Activated CD4-positive, alpha-beta T cell treated with anti-CD3 and anti-CD28 coated beads, Interleukin-2, amount 10 ng/mL, durations not matched to agents 7 days and 5 days (primary cell): ENCODE measurements around the gene C1GALT1. TPM values are rescaled to one million over a fixed set of nuclear protein-coding genes. Genes with fewer than 3 reads are reported as not detected.
A peak's percentile ranks its signal among the peaks of the same experiment; 100 is the strongest.

Source experiments
- CTCF ChIA-PET: fragments of 350-600 bp; sonication (Branson Sonifier 250); formaldehyde crosslinking; loops from one replicate; lab custom pipeline; 2021; ENCODE audit warnings: antibody characterized with exemption; lab: Charles Lee
- POLR2A ChIA-PET: fragments of 350-600 bp; sonication (Branson Sonifier 250); formaldehyde crosslinking; loops from one replicate; lab custom pipeline; 2021; ENCODE audit warnings: antibody characterized with exemption; lab: Charles Lee
- DNase-seq: peaks from one replicate; pipeline ENCODE4 v3.0.0-alpha.2; 2020
- H3K27ac Mint-ChIP-seq: one replicate; pipeline ENCODE4 v1.8.0; 2021; ENCODE audit warnings: mild to moderate bottlenecking, moderate library complexity, mixed read lengths
- H3K27me3 Mint-ChIP-seq: one replicate; pipeline ENCODE4 v1.8.0; 2021; ENCODE audit warnings: mixed read lengths
- H3K36me3 Mint-ChIP-seq: one replicate; pipeline ENCODE4 v1.8.0; 2021; ENCODE audit warnings: low read depth, mixed read lengths
- H3K4me1 Mint-ChIP-seq: one replicate; pipeline ENCODE4 v1.8.0; 2021; ENCODE audit warnings: mixed read lengths
- H3K4me3 Mint-ChIP-seq: one replicate; pipeline ENCODE4 v1.8.0; 2021; ENCODE audit warnings: mild to moderate bottlenecking, moderate library complexity, mixed read lengths
- H3K9me3 Mint-ChIP-seq: one replicate; pipeline ENCODE4 v1.8.0; 2021; ENCODE audit warnings: mixed read lengths
- total RNA-seq, 2 experiments: library from RNA; stranded (reverse); gene quantifications; one replicate each; pipeline ENCODE4 v1.2.3, GENCODE V29; 2021

Gene C1GALT1
- total RNA-seq, 2 experiments from 2014 or later, result 58.2 to 61.4 TPM

DNA sequence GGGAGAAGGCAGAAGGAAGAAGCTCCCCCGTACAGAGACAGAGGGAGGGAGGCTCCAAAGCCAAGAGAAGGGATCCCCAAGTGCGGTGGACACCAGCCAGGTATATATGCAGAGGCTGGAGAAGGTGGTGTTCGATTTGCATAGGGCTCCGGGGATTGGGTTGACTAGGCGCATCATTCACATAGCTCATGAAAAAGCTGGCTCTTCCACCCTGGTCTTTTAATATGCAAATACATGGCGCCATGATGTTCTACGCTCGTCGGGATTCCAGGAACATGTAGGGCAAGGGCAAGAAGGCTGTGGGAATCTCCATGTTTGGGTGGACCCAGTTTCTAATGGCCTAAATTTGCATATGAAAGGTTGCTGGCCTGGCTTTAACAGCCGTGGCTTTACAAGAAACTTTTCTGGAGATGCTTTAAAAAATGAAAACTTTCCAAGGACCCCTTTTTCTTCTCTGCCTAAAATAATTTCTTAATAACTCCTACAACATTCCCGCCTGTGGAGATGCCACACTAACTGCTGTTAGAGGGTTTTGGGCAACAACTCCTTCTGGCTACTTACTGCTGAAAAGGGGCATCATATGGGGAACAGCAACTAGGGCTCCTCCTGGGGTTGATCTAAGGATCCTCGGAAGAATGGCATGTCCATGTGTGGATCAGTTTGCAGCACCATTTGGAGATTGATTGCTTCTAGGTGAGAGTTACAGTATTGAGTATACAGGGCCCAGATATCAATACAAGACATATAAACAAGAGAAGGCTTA lies 28.3 kb downstream of the C1GALT1 start:
- Mint-ChIP-seq H3K4me3 (no peak overlapping the region), H3K27me3 (no peaks in the 10 kb centered on the region), H3K27ac (no peak overlapping the region), H3K36me3 (peaks cover 67% of the 10 kb centered on the region), H3K9me3 (peaks cover 20% of the 10 kb centered on the region), H3K4me1 (peaks cover 18% of the 10 kb centered on the region)
- ChIA-PET CTCF (interaction anchor here (1.0 to 1.8 kb wide), 3 partner anchors 10 to 32 kb away, joined by 3 to 6 read pairs (median 5); no protein-coding TSS in a partner anchor), POLR2A (interaction anchor here (0.5 kb wide), 1 partner anchor 11 kb away, joined by 3 read pairs; no protein-coding TSS in a partner anchor)
- no peak for DNase-seq

DNA sequence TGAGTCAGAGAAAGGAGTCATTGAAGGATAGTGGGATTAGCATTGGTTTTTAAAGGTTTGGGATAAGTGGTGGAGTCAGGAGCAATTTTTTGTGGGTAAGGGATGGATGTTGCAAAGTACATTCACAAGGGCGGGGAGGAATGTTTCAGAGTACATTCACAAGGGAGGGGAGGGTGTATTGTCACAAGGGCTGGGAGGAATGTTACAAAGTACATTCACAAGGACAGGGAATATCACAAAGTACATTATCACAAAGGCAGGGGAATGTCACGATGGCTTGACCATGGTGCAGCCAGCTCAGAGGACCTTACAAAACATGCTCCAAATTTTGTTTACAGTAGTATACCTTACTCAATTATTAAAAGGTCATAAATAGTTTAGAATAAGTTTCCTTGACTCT lies 30.3 kb downstream of the C1GALT1 start:
- DNase-seq, result no peak
- Mint-ChIP-seq H3K27ac (no peak overlapping the region), H3K36me3 (peaks cover 72% of the 10 kb centered on the region), H3K9me3 (peaks cover 13% of the 10 kb centered on the region), H3K27me3 (no peaks in the 10 kb centered on the region), H3K4me1 (peaks cover 8% of the 10 kb centered on the region), H3K4me3 (no peak overlapping the region)
- CTCF ChIA-PET, result no interaction called here
- POLR2A ChIA-PET, result no interaction called here

DNA sequence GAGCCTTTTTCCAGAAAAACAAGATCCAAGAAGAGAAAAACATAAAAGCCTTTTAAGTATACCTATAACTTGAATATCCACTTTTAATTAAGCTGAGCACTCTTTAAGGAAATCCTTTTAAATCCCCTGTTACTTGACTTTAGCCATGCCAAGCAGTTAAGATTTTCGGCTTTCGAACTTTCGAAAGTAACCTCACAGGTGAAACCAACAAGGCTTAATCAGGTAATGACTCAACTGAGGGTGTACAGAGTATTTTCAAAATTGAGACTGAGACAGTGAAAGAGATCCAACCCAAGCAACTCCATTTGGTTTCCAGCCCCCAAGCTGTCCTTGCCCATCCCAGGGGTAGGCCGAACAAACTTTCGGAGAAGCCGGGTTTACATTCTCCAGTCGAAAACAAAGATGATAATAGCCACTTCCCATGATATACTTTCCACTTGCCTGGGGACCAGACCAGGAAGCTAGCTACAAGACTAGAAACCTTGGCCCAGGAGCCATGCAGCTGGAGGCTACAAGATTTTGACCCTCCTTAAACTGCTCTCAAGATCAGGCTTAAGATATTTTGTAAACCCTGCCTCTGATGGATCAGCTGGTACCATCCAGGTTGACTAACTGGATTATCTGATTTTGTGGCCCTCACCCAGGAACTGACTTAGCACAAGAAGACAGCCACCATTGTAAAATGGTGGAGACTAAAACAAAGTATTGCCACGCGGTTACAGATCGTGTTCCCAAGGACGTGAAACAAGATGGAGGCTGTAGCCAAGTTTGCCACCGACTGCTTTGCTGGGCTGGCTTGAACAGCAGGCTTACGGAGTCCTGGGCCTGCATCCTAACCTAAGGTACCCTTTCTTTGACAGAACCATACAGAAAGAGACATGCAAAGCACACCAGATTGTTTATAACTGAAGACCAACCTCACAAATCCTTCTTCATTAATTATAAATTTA lies 32.3 kb downstream of the C1GALT1 start:
- no peak for DNase-seq
- H3K4me1 Mint-ChIP-seq, result peaks cover 7% of the 10 kb centered on the region
- peaks cover 73% of the 10 kb centered on the region for H3K36me3 Mint-ChIP-seq
- ChIA-PET CTCF (interaction anchor here (0.7 kb wide), 1 partner anchor 26 kb away, joined by 3 read pairs; no protein-coding TSS in a partner anchor), POLR2A (no interaction called here)
- no peak overlapping the region for H3K27ac Mint-ChIP-seq
- H3K27me3 Mint-ChIP-seq, result no peaks in the 10 kb centered on the region
- H3K9me3 Mint-ChIP-seq, result peaks cover 3% of the 10 kb centered on the region
- no peak overlapping the region for H3K4me3 Mint-ChIP-seq

DNA sequence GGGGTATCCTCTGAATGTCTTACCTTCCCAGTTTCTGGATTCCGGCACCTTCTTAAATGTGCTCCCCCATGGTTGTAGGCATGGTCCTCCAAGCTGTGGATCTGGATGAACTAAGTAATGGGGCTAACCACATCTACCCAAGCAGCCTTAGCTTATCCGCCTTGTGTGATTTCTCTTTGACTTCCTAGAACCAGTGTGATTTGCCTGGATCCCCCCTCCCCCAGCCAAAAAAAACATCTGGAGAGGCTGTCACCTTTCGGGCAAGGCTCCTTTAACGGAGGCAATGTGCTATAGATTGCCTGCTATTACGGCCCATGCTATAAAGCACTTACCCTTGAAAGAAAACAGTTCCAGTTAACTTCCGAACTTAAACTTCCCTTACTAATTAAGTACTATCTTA lies 33.9 kb downstream of the C1GALT1 start:
- H3K27ac Mint-ChIP-seq, result no peak overlapping the region
- H3K4me1 Mint-ChIP-seq, result peaks cover 14% of the 10 kb centered on the region
- CTCF ChIA-PET, result no interaction called here

DNA sequence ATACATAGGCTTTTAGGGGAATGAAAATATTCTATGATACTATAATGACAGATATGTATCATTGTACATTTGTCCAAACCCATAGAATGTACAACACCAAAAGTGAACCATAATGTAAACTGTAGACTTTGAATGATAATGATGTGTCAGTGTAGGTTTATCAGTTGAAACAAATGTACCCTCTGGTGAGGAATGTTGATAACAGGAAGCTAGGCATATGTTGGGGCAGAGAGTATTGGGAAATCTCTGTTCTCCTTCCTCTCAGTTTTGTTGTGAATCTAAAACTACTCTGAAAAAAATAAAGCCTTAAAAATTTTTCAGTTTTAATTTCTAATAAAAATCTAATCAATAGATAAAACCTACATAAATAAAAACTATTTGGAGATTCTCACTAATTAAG lies 36.9 kb downstream of the C1GALT1 start:
- H3K36me3 Mint-ChIP-seq, result peaks cover 63% of the 10 kb centered on the region
- peaks cover 20% of the 10 kb centered on the region for H3K4me1 Mint-ChIP-seq
- CTCF ChIA-PET, result interaction anchor here (0.9 kb wide), 1 partner anchor 20 kb away, joined by 3 read pairs; no protein-coding TSS in a partner anchor

More for the DNA sequence above, 33.9 kb downstream of the C1GALT1 start:
- no peak for DNase-seq
- H3K36me3 Mint-ChIP-seq, result peaks cover 66% of the 10 kb centered on the region
- peaks cover 7% of the 10 kb centered on the region for H3K9me3 Mint-ChIP-seq
- POLR2A ChIA-PET, result no interaction called here
- H3K4me3 Mint-ChIP-seq, result no peak overlapping the region
- H3K27me3 Mint-ChIP-seq, result no peaks in the 10 kb centered on the region

DNA sequence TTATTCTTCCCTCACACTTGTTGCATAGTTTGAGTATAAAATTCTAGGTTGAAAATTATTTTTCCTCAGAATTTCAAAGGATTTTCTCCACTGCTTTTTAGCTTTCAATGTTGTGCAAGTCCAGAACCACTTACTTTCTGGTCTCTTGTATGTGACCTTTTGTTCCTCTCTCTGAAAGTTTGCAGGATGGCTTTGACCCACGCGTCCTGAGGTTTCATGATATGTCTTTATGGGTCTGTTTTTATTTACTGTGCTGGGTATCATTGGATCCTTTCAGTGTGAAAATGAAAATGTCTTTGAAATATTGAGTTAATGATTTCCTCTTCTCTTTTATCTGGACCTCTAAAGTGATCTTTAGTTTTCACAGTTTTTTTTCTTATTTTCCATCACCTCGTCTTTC lies 38.5 kb downstream of the C1GALT1 start:
- Mint-ChIP-seq H3K4me3 (no peak overlapping the region), H3K27me3 (no peaks in the 10 kb centered on the region), H3K4me1 (peaks cover 20% of the 10 kb centered on the region), H3K36me3 (peaks cover 61% of the 10 kb centered on the region), H3K9me3 (peaks cover 12% of the 10 kb centered on the region), H3K27ac (no peak overlapping the region)
- ChIA-PET CTCF (interaction anchor here (0.9 to 1.6 kb wide), 3 partner anchors 15 to 27 kb away, joined by 3 read pairs; no protein-coding TSS in a partner anchor), POLR2A (interaction anchor here (0.7 kb wide), 1 partner anchor 10 kb away, joined by 3 read pairs; no protein-coding TSS in a partner anchor)
- DNase-seq, result no peak

More for the DNA sequence above, 36.9 kb downstream of the C1GALT1 start:
- POLR2A ChIA-PET, result no interaction called here
- H3K27ac Mint-ChIP-seq, result no peak overlapping the region
- H3K4me3 Mint-ChIP-seq, result no peak overlapping the region
- H3K27me3 Mint-ChIP-seq, result no peaks in the 10 kb centered on the region
- DNase-seq, result no peak
- peaks cover 4% of the 10 kb centered on the region for H3K9me3 Mint-ChIP-seq

DNA sequence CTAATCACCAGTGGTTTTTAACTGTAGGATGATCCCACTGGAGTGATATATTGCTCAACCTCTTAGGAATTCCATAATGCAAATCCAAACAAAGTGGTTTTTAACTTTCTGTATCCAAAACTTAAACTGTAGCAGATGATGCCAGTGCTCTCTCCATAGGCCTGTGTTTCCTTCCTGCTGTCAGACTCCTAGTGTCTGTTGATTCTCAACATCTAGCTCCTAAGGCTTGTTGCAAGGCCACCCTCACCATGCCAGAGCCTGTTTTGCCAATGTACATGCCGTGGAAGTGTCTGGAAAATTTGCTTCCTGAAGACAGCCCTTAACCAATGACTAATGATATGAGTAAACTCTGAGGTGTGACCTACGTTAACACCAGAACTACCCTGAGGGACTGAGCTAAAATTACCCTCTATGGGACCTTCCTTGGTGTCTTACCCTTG lies 39.3 kb downstream of the C1GALT1 start:
- H3K9me3 Mint-ChIP-seq, result peaks cover 14% of the 10 kb centered on the region
- ChIA-PET CTCF (interaction anchor here (0.9 to 1.6 kb wide), 5 partner anchors 14 to 28 kb away, joined by 3 read pairs; no protein-coding TSS in a partner anchor), POLR2A (interaction anchor here (0.7 kb wide), 1 partner anchor 11 kb away, joined by 3 read pairs; no protein-coding TSS in a partner anchor)
- no peaks in the 10 kb centered on the region for H3K27me3 Mint-ChIP-seq
- H3K36me3 Mint-ChIP-seq, result peaks cover 56% of the 10 kb centered on the region
- no peak overlapping the region for H3K4me3 Mint-ChIP-seq
- H3K27ac Mint-ChIP-seq, result peak overlapping the region; percentile 38
- H3K4me1 Mint-ChIP-seq, result peaks cover 20% of the 10 kb centered on the region
- no peak for DNase-seq

DNA sequence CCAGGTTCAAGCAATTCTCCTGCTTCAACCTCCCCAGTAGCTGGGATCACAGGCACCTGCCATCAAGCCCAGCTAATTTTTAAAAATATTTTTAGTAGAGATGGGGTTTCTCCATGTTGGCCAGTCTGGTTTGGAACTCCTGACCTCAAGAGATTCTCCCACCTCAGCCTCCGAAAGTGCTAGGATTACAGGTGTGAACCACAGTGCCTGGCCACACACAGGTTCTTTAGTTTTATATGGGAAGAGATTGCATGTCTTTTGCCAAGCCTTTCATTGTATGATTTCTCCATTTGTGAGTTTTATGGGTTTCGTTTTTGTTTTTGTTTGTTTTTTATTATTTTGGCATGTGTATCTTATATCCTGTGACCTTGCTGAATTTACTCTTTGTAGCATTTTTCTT lies 40.9 kb downstream of the C1GALT1 start:
- Mint-ChIP-seq H3K27me3 (no peaks in the 10 kb centered on the region), H3K9me3 (peaks cover 14% of the 10 kb centered on the region), H3K4me1 (peaks cover 17% of the 10 kb centered on the region), H3K27ac (no peak overlapping the region), H3K4me3 (no peak overlapping the region), H3K36me3 (peaks cover 47% of the 10 kb centered on the region)
- CTCF ChIA-PET, result interaction anchor here (0.6 kb wide), 1 partner anchor 141 kb away, joined by 4 read pairs; no protein-coding TSS in a partner anchor
- POLR2A ChIA-PET, result no interaction called here
- no peak for DNase-seq

DNA sequence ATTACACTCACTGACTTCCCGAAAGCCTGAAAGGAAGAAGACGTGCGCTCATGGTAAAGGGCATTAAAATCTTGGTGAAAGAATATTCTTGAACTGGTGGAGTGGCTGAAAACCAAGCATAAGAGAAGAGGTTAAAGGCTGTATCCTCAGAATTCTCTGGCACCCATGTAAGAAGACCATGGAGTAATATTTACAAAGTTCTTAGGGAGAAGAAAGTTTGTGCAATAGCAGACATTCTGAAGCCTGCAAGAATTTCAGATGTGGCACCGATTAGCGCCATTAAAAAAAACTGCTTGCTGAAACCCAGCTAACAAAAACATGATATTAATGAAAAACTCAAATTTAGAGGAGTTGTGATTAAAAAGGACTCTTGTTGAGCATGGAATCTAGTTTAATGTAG lies 44.1 kb downstream of the C1GALT1 start:
- no peaks in the 10 kb centered on the region for H3K27me3 Mint-ChIP-seq
- POLR2A ChIA-PET, result no interaction called here
- H3K9me3 Mint-ChIP-seq, result peaks cover 29% of the 10 kb centered on the region
- CTCF ChIA-PET, result no interaction called here
- peaks cover 58% of the 10 kb centered on the region for H3K36me3 Mint-ChIP-seq
- H3K4me1 Mint-ChIP-seq, result peaks cover 15% of the 10 kb centered on the region
- H3K4me3 Mint-ChIP-seq, result no peak overlapping the region
- no peak for DNase-seq
- H3K27ac Mint-ChIP-seq, result no peak overlapping the region

DNA sequence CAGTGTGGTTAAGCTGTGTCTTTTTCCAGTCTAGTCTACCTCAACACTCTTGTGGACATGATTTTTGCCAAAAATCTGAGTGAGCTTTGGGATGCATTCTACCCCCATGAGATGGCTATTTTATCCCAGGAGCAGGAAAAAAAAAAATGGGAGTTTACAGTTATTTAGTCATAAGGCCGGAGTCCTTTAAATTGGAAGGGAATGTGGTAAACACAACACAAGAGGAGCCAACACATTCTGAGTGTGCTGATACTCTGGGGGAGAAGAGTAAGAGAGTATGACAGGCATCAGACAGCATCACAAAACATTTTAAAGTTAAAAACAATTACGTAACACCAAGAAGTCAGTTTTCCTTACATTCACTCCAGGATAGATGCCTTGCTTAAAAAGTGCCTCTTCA lies 46.1 kb downstream of the C1GALT1 start:
- H3K27ac Mint-ChIP-seq, result no peak overlapping the region
- no peaks in the 10 kb centered on the region for H3K27me3 Mint-ChIP-seq
- peaks cover 37% of the 10 kb centered on the region for H3K9me3 Mint-ChIP-seq
- peaks cover 17% of the 10 kb centered on the region for H3K4me1 Mint-ChIP-seq
- ChIA-PET POLR2A (no interaction called here), CTCF (interaction anchor here (1.2 kb wide), 1 partner anchor 9 kb away, joined by 3 read pairs; no protein-coding TSS in a partner anchor)
- no peak for DNase-seq
- no peak overlapping the region for H3K4me3 Mint-ChIP-seq
- peaks cover 59% of the 10 kb centered on the region for H3K36me3 Mint-ChIP-seq

DNA sequence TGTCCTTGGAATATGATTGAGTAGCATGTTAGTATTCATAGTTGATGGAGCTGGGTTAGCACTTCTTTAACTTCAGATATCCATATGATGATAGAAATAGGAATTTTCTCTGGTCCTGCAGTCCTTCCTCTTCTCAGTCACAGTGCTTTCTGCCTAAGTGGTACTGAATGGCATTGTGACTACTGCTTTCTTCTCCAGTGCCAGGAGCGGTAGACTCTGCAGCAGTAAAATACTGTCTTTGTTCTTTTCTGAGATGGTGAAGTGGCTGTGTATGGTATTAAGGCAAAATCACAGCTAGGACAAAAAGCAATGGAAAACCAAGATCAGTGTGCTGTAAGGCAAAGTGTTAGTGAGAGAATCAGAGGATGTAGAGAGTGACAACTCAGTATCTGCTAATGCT lies 46.6 kb downstream of the C1GALT1 start:
- no peak overlapping the region for H3K27ac Mint-ChIP-seq
- peaks cover 55% of the 10 kb centered on the region for H3K36me3 Mint-ChIP-seq
- ChIA-PET CTCF (interaction anchor here (1.2 kb wide), 1 partner anchor 8 kb away, joined by 3 read pairs; no protein-coding TSS in a partner anchor), POLR2A (no interaction called here)
- no peak overlapping the region for H3K4me3 Mint-ChIP-seq
- peaks cover 37% of the 10 kb centered on the region for H3K9me3 Mint-ChIP-seq
- H3K4me1 Mint-ChIP-seq, result peaks cover 15% of the 10 kb centered on the region
- no peaks in the 10 kb centered on the region for H3K27me3 Mint-ChIP-seq
- DNase-seq, result no peak

DNA sequence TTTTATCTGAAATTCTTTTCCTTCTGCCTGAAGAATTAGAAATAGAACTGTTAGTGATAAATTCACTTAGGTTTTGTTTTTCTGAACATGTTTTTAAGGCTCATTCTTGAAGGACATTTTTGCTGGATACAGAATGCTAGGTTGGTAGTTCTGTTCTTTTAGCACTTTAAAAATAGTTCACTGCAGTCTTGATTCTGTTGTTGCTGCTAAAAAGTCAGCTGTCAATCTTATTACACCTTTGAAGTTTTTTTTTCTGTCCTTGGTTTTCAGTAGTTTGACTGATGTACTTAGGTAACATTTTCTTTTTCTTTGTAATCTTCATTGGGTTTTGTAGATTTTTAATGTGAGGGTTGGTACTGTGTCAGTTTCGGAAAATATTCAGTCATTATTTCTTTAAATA lies 48.7 kb downstream of the C1GALT1 start:
- ChIA-PET POLR2A (no interaction called here), CTCF (no interaction called here)

More for the DNA sequence above, 48.7 kb downstream of the C1GALT1 start:
- Mint-ChIP-seq H3K9me3 (peaks cover 29% of the 10 kb centered on the region), H3K27me3 (no peaks in the 10 kb centered on the region), H3K27ac (no peak overlapping the region), H3K4me3 (no peak overlapping the region), H3K4me1 (peaks cover 20% of the 10 kb centered on the region), H3K36me3 (peaks cover 56% of the 10 kb centered on the region)
- no peak for DNase-seq
